GM18858 (cell line): Measurements from ENCODE around the gene GALNS.
"Not testable (repeated sequence)": the region's sequence is repeated elsewhere in the genome, so short reads cannot be mapped to it uniquely, and the experiment has no call there.

ENCODE experiments used
- ATAC-seq: cut with Tn5 transposase; IDR thresholded peaks from one replicate; pipeline ENCODE4 v1.9.1; 2021; ENCODE audit not compliant: unreplicated experiment

The GALNS gene

DNA sequence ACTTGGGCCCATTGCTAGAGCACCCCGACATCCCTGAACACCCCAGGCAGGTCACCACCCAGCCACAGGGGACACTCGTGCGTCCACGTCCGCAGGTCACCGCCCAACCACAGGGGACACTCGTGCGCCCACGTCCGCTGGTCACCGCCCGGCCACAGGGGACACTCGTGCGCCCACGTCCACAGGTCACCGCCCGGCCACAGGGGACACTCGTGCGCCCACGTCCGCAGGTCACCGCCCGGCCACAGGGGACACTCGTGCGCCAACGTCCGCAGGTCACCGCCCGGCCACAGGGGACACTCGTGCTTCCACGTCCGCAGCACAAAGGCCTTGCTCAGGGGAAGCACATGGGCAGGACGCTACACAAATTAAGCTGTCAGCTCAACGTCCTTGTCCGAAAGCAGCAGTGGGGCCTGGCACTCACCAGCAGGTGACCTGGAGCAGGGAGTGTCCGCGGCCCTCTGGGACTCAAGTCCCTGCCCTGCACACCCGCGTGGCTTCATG, 17.7 kb downstream of the GALNS start:
- no peak for ATAC-seq

DNA sequence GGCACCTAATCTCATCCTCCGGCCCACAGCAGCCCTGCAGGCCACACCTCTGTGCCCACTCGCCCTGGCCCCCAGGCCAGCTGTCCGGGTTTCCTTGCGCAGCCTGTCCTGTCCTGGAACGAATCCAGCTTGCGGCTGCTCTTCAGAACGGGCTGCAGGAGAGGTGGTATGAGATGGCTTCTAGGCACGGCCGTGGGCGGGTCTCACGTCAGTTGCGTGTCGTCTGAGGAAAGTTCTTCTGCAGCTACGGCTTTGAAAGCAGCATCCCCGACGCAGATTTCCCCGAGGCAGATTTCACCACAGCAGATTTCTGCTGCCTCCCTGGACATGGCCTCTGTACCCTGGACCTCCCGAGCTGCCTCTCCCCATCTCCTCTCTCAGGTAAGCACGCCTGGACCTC, 18.2 kb downstream of the GALNS start:
- no peak for ATAC-seq

DNA sequence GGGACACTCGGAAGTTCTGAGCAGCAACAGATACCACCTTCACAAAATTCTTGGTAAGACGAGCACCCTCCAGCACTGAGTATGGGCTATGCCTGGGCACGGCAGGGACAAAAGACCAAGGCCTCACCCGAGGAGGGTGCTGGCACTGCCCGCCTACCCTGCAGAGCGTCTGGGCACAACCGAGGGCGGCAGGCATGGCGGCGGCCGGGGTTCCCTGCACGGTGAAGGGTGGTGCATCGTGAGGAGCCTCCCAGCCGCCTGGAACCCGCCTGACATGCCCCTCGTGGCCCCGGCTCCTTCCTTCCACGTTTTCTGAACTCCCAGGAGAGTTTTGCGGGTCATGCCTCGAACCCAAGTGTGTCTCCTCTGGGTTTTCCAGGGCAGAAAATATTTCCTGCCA, 18.9 kb downstream of the GALNS start:
- ATAC-seq: no peak

DNA sequence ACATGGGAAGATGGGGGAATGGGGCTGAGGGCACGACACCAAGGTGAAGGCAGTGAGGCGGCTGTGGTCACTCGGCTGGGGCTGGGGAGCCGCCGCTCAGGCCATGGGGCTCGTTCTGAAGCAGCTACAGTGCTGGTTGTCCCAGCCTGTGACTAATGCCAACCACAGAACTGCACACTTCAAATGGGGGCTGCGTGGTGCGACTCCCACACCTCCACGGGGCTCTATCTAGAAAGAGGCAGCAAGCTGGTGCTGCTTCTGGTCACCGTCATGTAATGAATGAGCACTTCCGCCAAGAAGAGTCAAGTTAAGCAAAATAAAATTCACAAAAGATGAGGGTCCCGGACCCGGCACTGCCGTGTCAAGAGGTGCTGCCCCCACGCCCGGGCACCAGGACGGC, 20.0 kb downstream of the GALNS start:
- no peak for ATAC-seq

DNA sequence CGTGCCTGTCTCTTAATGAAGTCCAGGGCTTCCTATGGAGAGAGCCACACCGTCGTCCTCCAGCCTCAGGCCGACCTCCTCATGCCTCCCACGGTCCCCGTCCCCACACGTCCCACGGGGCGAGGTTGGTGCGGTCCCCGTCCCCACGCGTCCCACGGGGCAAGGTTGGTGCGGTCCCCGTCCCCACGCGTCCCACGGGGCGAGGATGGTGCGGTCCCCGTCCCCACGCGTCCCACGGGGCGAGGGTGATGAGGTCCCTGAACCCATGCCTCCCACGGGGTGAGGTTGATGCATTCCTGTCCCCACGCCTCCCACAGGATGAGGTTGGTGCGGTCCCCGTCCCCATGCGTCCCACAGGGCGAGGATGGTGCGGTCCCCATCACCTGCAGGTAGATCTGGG, 20.9 kb downstream of the GALNS start:
- ATAC-seq: no peak

DNA sequence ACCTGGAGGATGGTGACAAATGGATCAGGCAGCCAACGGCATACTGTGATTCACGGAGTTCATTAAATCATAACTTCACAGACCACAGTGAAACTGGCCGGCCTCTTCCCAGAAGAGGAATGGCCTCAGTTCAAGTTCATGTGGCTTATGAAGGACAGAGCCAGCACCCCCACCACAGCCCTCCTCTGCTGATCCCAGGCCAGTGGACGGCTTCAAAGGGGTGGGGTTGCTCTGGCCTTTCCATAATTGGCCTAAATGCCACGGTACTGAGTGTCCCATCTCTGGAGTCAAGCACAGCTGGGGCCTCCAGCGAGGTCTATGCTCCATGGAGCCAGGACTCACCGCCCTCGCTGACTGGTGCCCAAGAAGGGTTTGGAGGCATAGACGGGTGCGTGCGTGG, 21.4 kb downstream of the GALNS start:
- ATAC-seq: no peak

DNA sequence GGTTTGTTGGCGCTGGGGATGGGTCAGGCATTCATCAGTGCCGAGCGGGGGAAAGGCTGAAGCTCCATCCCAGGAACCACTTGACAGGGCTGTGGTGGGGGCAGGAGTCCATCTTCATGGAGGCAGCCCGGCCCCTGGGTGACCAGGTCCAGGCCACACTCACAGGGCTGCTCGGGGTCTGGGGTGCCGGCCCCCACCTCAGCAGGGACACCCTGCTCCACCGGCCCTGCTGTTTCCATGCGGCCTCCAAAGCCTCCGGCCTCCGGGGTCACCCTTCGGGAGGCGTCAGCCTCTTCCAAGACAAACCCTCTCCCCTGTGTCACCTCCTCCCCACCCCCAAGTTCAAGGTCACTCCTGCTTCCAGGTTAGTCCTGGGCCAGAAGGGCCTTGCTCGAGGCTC, 22.1 kb downstream of the GALNS start:
- no peak for ATAC-seq

DNA sequence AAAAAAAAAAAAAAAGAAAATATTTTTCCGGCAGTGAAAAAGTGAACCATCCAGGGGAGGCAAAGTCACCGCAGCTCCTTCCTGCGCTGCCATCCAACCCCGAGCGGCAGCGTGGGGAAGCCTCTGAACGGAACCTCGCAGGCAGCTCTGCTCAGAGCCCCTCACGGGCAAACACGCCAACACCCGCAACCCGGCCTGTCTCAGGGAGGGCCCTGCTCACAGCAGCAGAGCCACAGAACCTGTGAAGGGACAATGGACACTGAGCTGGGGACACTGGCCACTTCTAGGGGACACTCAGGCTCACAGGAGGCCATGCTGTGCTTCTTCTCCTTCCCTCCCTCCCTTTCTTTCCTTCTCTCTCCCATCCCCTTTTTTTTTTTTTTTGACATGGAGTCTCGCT, 23.7 kb downstream of the GALNS start:
- no peak for ATAC-seq

DNA sequence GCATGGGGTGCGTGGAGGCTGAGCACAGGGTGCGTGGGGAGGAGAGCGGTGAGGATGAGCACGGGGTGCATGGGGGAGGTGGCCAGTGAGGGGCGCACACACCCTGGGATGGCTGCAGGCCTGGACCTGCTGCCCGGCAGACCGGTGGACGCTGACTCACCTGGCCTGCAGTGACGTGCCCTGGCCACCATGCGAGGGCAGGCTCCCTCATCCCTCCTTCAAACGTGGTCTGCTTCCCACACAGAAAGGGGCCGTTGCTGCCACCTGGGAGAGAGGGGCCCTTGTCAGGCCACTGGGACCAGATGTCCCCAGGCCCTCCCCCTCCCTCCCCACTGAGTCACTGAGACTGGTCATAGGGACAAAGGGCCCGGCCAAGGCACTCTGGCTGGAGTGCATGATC, 24.9 kb downstream of the GALNS start:
- no peak for ATAC-seq

DNA sequence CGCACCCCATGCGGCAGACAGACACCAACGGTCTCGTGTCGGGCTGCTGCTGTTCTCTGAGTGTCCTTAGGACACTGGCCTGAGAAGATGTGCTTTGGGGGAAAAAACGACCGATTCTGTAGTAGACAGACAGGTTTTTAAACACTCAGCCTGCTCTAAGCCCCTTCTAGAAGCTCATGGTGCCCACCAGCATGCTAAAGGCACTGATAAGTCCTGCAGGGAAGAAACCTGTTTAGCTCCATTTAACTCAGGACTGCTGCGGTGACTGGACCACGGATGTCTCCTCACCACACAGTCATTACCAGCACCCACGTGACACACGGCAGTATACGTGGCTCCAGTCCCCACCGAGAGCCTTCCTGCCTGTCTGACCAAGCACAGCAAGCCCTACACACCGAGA, 26.0 kb downstream of the GALNS start:
- no peak for ATAC-seq

DNA sequence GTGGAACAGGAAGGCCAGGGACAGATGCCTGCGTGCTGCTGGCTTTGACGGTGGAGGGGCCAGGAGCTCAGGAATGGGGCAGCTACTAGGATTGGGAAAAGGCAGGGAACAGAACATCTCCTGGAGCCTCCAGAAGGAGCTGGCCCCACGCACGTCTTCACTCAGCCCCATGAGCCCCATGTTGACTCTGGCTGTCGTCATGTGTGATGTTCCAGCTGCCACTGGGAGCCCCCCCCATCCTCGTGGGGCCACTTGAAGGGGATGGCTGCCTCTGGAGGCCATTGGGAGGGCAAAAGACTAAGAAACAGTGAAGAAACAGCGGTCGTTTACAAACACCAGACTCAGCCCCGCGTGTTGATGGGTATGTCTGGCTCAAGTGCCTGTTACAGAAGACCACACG, 26.5 kb downstream of the GALNS start:
- ATAC-seq: no peak

DNA sequence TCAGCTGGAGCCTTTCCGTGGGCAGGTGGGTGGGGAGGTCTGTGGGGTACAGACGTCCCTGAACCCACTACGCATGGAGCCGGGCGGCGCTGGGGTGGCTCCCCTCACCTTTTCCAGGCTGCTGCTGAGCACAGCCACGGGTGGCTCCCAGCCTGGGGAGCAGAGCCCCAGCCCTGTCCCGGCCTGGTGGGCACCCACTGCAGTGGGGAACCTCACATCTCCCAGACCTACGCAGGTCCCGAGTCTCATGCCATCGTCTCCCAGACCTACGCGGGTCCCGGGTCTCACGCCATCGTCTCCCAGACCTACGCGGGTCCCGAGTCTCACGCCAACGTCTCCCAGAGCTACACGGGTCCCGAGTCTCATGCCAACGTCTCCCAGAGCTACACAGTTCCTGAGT, 28.0 kb downstream of the GALNS start:
- ATAC-seq: no peak

DNA sequence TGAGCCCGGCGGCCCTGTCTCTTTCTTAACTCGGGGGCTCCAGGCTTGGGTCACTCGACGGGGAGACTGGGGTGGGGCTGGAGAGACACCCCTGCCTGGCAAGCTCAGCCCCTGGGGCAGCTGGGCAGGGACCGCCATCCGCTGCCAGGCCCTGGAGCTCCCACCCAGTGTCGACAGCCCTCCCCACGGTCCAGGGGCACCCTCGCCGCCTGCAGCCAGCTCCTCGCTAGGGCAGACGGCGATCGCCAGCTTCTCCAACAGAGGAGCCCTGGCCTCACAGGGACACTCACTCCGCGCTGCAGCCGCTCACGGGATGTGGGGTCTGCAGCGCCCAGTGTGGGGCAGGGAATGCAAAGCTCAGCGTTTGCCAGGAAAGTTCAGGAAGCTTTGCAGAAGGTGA, 29.0 kb downstream of the GALNS start:
- no peak for ATAC-seq

DNA sequence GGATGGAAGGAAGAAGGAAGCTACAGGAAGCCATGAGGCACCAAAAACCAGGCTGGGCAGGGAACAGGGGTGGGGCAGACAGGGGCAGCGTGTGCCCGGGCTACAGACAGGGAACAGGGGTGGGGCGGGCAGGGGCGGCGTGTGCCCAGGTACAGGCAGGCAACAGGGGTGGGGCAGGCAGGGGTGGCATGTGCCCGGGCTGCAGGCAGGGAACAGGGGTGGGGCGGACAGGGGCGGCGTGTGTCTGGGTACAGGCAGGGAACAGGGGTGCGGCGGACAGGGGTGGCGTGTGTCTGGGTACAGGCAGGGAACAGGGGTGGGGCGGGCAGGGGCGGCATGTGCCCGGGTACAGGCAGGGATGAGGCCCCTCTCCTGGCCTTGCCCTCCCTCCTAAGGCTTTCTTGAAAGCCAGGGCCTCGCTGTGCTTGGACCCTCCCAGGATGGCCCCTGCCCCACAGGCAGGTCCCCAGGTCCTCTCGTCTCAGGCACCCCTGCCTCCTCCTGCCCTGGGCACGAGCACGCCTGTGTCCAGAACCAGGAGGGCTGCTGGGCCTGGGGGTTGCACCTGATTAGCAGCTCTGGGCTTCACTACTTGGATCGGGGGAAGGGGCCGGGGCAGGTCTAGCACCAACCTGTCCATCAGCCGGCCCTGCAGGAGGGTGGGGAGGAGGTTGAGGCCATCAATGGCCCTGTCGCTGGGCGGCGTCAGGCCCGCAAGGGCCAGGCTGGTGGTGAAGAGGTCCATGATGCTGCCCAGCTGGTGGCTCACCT, 30.5 kb downstream of the GALNS start:
- ATAC-seq: no peak

DNA sequence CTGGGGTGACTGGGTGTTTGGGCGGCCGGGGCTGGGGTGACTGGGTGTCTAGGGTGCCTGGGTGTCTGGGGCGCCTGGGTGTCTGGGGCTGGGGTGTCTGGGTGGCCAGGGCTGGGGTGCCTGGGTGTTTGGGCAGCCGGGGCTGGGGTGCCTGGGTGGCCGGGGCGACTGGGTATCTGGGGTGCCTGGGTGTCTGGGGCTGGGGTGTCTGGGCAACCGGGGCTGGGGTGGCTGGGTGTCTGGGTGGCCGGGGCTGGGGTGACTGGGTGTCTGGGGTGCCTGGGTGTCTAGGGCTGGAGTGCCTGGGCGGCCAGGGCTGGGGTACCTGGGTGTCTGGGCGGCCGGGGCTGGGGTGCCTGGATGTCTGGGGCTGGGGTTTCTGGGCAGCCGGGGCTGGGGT, 31.6 kb downstream of the GALNS start:
- no peak for ATAC-seq

DNA sequence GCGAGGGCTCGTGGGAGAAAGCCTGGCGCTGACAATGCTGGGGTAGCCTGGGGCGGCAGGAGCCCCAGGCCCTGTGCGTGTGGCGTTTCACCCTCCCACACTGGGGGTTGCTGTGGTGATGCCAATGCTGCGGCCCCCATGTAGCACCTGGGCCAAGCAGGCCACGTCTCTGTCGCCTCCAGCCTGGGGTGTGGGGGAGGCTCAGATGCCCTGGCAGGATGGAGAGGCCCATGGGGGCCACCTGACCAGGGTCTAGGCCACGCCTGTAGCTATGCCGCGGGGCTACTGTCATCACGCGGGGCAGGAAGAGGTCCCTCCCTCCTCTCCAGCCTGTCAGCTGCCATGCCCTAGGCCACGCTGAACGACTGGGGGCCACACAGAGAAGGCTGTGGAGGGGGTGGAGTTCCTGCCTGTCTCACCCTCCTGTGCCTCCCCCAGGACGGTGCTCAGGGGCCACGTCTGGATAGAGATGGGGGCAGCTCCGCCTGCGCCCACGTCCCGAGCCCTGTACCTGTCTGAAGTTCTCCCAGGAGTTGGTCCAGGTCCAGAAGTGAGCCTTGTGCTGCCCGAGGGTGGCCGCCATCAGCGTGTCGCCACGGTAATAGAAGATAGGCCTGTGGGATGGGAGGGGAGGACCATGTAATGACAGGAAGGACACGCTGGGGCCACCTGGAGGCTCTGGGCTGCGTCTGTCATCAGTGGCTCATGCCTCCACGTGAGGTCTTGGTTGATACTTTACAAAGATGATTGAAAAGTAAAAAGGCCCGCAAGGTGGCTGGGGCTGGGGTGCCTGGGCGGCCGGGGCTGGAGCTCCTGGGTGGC, 32.3 kb downstream of the GALNS start:
- ATAC-seq: no peak

DNA sequence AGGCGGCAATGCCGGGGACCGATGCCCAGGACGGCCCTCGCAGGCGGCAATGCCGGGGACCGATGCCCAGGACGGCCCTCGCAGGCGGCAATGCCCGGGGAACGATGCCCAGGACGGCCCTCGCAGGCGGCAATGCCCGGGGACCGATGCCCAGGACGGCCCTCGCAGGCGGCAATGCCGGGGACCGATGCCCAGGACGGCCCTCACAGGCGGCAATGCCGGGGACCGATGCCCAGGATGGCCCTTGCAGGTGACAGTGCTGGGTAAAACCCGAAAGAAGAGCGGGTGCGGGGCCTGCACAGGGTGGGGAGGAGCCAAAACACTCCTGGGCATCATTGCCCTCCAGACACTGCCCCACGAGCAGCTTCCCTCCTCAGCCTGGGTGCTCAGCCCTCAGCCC, 33.1 kb downstream of the GALNS start:
- ATAC-seq: not testable (repeated sequence)

DNA sequence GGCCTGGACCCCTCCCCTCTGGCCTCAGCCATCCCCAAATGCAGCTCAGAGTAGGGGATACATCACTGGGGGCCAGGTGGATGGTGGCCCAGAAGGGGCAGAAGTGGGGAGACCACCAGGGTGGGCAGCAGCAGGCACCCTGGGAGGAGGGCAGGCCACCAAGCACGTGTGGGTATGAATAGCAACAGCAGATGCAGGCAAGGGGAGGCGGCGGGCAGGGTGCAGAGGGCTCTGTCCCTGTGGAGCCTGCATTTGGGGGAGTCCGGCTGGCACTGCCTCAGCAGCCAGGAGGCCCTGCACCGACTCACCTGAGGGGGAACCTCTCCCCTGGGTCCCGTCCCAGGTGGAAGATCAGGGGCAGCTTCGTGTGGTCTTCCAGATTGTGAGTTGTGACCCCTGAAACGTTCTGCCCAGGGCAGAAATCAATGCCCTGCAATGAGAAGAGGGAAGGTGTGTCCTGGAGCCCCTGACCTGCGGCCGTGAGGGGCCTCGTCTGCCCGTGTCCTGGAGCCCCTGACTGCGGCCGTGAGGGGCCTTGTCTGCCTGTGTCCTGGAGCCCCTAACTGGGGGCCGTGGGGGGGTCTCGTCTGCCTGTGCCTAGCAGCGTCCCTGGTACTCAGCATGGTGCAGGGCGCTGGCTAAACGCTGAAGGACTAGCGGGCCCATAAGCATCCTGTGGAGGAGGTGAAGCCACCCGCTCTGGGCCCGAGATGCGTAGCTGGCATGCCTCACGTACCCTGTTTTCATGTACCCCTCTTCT, 34.3 kb downstream of the GALNS start:
- ATAC-seq: no peak

DNA sequence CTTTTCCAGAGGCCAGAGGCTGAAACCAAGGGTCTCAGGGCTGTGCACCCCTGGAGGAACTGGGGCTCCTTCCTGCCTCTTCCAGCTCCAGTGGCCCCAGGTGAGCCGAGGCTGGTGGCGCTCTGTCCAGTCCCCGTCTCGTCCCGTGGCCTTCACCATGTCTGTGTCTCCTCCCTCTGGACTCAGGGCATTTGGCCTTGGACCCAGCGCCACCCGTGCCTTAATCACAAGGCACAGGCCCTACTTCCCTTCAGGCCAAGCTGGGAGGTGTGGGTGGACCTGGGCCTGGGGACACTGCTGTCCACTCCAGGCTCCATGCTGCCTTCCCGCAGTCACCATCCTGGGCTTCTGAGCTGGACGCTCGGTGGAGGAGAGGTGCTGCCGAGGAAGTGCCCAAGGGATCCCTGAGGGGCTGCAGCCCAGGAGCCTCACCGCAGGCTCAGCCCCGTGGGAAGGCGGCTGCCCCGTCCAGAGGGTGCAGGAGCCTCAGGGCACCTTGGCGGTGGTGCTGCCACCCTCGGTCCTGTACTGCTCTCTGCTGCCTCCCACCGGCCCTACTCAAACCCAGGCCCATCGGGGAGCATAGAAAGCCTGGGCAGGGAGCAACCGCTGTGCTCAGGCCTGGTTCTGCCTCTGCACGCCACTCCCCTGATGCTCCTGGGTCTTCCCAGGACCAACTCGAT, 35.4 kb downstream of the GALNS start:
- no peak for ATAC-seq

DNA sequence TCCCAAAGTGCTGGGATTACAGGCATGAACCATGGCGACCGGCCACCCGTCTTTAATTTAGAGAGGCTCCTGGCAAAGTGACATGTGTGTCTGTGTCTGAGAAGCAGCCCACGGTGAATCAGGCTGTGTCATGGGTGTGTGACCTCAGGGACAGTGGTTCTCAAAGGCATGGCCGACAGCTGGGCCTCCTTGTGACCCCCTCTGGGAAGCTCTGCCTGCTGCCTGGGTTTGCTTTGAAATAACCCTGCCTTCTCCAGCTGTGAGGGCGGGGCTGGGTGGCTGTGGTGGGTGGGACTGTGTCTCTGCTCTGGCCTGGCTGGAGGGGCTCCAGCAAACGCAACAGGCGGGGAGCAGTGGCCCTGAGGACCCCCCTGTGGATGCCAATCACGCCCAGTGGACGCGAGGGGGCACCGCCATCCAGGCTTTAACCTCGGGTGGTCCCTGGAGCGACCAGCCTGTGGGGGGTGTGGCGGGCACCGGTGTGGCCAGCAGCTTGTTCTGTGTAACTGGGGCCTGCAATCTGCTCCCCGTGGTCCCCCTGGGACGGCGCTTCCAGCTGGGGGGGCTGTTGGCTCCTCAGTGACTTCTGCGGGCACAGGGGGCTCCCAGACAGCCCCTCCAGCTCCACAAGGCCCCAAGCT, 36.2 kb downstream of the GALNS start:
- no peak for ATAC-seq

DNA sequence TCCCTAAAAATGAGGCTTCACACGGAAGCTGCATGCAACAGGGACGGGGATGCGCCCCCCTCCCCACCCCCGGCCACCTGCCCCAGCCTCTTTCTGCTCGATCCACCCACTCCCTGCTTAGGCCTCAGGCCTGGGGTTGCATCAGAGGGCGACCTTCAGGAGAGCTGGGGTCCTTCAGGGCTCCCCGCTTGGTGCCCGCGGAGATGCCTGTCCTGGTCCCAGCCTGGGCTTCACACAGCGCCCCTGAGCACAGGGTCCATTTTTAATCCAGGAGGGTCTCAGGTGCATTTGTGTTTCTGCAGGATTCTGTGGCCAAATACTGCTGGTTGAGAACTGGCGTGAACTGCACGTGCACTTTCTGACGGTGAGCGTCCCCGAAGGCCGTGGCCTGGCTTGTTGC, 37.6 kb downstream of the GALNS start:
- no peak for ATAC-seq
